Neural progenitor cell (in vitro differentiated cells): ENCODE data around the gene LRP1B.

Source experiments
- EZH2 ChIP-seq: fragments of 200-600 bp; sonication (generic); IDR thresholded peaks from 2 replicates; pipeline ENCODE4 v1.6.1; 2017; ENCODE audit warnings: antibody characterized with exemption, mild to moderate bottlenecking, moderate library complexity
- TF ChIP-seq, protein P1 (sequence below): fragments of 200-600 bp; sonication (generic); IDR thresholded peaks from 2 replicates; pipeline ENCODE4 v1.5.1; 2017; ENCODE audit warnings: antibody characterized with exemption, mild to moderate bottlenecking

DNA sequence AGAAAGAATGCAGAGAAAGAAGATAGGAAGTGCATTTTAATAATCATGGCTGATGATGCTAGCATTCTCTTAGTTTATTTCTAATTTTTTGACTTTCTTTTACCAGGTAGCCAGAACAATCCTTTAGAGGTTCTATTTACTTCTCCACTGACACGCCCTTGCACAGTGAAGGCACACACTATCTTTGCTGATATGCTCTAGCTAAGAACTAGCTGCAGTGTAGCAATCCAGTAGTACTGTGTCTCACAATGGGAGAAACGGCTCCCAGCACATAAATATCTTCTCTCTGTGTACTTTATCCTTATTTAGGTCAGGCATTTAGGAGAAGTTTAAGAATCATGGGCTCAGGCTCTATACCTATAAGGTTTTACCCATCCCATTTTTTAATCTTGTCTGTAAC is 1005.4 kb downstream of the LRP1B start:
- TF ChIP-seq, protein P1, sequence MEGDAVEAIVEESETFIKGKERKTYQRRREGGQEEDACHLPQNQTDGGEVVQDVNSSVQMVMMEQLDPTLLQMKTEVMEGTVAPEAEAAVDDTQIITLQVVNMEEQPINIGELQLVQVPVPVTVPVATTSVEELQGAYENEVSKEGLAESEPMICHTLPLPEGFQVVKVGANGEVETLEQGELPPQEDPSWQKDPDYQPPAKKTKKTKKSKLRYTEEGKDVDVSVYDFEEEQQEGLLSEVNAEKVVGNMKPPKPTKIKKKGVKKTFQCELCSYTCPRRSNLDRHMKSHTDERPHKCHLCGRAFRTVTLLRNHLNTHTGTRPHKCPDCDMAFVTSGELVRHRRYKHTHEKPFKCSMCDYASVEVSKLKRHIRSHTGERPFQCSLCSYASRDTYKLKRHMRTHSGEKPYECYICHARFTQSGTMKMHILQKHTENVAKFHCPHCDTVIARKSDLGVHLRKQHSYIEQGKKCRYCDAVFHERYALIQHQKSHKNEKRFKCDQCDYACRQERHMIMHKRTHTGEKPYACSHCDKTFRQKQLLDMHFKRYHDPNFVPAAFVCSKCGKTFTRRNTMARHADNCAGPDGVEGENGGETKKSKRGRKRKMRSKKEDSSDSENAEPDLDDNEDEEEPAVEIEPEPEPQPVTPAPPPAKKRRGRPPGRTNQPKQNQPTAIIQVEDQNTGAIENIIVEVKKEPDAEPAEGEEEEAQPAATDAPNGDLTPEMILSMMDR: no peak
- no peak for TF ChIP-seq EZH2
